ENCODE measurements around the gene S100G.

GRCh38 chrX:16671005-16671404 is 21.0 kb downstream of the S100G start:
- TF ChIP-seq YY1 (IDR thresholded peaks at IDR 0.05; ENCODE audit: insufficient read depth, insufficient read length) (no peak), ZNF274 (IDR thresholded peaks at IDR 0.05; ENCODE audit: low read depth, low read length) (no peak), SUZ12 (IDR thresholded peaks at IDR 0.05; ENCODE audit: extremely low read depth, insufficient read depth, insufficient read length) (no peak)

Measured in NT2/D1 (cell line).